ENCODE results near the gene ITIH5.

DNA sequence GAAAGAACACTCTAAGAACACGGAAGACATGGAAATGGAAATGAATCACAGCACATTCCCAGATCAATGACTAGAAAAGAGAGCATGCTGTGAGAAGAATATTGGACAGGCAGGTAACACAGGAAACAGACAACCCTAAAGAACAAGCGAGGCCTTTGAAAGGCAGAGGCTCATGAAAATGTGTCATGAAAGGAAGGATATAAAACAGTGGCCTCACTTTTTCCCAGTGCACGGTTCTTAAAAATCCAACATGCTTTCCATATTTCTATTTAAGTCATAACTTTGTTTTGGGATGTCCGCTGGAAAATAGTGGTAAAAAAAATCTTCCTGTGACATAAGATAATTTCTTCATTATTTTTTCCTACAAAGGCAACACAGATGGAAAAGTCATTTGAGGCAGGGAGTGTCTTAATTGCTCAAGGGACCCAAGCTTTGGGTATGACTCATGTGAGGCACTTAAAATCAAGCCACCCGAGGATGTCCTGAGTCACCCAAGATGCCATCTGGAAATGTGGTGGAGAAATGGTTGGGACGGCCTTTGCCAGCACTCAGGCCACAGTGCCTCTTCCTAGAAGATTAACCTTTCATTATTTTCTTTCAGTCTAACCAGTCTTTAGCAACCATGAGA, 17.0 kb downstream of the ITIH5 start:
- TF ChIP-seq, protein P1, sequence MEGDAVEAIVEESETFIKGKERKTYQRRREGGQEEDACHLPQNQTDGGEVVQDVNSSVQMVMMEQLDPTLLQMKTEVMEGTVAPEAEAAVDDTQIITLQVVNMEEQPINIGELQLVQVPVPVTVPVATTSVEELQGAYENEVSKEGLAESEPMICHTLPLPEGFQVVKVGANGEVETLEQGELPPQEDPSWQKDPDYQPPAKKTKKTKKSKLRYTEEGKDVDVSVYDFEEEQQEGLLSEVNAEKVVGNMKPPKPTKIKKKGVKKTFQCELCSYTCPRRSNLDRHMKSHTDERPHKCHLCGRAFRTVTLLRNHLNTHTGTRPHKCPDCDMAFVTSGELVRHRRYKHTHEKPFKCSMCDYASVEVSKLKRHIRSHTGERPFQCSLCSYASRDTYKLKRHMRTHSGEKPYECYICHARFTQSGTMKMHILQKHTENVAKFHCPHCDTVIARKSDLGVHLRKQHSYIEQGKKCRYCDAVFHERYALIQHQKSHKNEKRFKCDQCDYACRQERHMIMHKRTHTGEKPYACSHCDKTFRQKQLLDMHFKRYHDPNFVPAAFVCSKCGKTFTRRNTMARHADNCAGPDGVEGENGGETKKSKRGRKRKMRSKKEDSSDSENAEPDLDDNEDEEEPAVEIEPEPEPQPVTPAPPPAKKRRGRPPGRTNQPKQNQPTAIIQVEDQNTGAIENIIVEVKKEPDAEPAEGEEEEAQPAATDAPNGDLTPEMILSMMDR (IDR thresholded peaks at IDR 0.05; ENCODE audit: insufficient read depth, low read depth, low read length): no peak
- TF ChIP-seq EZH2 (IDR thresholded peaks at IDR 0.05; ENCODE audit: insufficient read depth, low read length): no peak
